HG02623 (cell line): Measurements from ENCODE around the gene NFKBIL1.
A peak's percentile ranks its signal among the peaks of the same experiment; 100 is the strongest.
"Not testable (repeated sequence)": the region's sequence is repeated elsewhere in the genome, so short reads cannot be mapped to it uniquely, and the experiment has no call there.

ENCODE experiments used
- ATAC-seq: cut with Tn5 transposase; IDR thresholded peaks from one replicate; pipeline ENCODE4 v1.9.1; 2021; ENCODE audit warnings: moderate library complexity; ENCODE audit not compliant: unreplicated experiment

The NFKBIL1 gene, protein sequence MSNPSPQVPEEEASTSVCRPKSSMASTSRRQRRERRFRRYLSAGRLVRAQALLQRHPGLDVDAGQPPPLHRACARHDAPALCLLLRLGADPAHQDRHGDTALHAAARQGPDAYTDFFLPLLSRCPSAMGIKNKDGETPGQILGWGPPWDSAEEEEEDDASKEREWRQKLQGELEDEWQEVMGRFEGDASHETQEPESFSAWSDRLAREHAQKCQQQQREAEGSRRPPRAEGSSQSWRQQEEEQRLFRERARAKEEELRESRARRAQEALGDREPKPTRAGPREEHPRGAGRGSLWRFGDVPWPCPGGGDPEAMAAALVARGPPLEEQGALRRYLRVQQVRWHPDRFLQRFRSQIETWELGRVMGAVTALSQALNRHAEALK

DNA sequence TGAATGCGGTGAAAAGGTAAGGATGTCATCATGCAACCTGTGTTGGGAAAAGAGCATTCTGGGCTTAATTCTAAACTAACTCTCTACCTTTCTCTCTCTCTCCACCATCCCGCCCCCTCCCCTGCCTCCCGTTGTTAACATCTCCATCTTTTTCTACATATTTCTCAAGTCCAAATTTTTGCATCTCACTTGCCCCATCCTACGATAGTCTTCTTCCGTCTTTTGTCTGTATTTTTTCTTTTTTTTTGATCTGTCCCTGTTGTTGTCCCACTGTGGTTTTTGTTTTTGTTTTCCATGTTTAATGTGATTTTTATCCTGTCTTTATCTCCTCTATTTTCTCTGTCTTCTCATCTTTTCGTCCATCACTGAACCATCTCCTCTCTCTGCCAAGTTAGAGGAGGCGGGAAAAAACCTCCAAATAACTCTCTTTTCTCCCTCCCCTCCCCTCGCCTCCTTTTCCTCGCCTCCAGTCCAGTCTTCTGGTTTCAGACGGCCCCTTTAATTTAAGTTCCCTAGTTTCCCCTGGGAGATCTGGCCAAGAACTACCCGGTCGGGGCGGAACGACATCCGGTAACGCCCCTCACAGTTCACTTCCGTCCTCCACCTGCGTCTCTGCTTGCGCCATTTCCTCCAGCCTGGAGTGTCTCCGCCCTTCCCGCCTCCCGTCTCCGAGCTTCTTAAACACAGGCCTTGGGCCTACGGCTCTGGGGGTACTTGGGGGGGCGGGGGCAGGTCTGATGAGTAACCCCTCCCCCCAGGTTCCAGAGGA is at the start of gene NFKBIL1:
Gene NFKBIL1 (plus strand): TSS at position 651 of the 769 bp plus-strand sequence. CDS start 87 bp downstream, at position 738.
- peak; percentile 69 for ATAC-seq

DNA sequence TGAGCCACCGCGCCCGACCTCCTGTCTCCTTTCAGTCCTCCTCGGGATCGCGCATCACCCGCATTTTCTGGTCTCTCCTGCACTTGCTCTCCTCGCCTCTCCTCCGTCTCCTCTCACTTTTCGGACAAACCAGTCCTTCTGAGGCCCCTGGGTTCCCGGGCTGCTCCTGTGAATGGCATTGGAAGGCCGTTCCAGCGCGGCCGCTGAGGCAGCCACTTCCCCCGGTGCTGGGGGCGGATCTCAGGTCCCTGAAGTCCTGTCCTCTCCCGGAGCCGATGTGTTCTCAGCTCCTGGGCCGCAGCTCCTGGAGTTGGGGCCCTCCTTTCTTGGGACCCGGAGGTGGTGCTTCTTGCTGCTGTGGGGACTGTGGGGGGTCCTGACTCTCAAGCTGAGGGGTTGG is 48.7 kb upstream of the NFKBIL1 start:
- ATAC-seq, result no peak

DNA sequence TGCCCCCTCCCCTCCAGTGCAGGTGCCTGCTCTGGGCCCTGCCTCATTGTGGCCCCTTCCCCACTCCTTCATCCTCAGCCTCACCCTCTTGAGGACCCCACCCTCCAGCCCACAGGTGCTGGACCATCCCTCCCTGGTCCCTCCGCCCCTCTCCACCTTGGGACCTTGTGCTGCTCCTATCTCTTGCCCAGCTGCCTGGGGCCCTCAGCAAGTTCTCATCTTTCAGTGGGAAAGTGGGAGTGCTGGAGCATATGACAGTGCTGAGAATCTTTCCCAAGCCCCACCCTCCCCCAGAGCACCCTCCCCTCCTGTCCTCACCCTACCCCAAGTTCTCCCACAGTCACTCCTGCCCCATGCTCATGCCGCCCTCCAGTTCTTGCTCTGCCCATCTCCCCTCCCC is 47.8 kb upstream of the NFKBIL1 start:
- ATAC-seq, result not testable (repeated sequence)

DNA sequence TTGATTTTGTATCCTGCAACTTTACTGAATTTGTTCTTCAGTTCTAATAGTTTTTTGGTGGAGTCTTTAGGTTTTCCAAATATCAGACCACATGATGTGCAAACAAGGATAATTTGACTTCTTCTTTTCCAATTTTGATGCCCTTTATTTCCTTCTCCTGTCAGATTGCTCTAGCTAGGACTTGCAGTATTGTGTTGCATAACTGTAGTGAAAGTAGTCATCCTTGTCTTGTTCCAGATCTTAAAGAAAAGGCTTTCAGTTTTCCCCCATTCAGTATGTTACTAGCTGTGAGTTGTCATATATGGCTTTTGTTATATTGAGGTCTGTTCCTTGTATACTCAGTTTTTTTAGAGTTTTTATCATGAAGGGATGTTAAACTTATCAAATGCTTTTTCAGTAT is 44.8 kb upstream of the NFKBIL1 start:
- no peak for ATAC-seq

DNA sequence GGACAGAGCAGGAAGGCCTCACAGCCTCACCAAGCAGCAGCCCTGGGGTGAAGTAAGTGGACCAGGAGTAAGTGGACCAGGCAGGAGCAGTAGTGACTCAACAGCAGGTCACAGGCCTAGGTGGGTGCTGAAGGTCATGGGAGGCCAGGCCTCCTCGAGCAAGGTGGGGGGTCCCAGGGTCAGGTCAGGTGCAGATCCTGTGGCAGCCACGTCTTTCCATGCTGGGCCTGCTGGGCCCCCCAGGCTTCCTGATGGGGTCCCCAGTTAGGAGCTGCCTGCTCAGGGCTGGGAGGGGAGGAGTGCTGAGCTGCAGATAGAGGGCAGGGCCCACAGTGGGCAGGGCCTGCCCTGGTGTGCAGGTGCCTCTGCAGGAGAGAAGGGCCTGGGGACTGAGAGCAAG is 38.4 kb upstream of the NFKBIL1 start:
- ATAC-seq, result not testable (repeated sequence)

DNA sequence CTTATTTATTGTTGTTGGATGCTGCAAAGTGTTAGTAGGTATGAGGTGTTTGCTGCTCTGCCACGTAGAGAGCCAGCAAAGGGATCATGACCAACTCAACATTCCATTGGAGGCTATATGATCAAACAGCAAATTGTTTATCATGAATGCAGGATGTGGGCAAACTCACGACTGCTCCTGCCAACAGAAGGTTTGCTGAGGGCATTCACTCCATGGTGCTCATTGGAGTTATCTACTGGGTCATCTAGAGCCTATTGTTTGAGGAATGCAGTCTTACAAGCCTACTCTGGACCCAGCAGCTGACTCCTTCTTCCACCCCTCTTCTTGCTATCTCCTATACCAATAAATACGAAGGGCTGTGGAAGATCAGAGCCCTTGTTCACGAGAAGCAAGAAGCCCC is 37.4 kb upstream of the NFKBIL1 start:
- no peak for ATAC-seq

DNA sequence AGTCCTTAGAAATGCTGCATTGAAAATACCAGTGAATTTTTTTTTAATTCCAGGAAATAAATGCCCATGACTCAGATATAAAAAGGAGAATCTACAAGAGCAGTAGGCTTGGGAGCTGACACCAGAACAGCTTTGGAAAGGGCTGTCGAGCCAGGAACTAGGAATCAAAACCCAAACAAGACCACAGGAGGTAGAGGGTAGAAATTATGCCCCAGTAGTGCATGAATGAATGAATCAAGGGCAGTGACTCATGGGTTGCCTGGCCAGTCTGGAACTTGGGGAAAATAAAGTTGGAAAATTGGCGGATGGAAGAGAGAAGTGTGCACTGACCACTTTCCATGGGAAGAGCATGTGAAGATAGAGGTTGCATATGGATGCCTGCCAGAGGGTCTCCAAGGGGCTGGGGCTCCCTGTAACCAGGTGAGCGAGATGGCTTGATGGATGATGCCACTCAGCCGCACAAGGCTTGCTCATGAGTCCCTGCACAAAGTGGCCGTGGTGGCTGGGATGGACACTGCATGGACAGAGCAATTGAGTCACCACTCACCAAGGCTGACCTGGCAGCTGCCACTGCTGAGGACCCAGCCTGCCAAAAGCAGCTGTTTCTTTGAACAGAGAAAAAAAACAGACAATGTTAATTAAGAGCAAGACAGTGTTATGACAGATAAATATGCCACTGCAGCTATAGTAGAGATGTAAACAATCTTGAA is 33.8 kb upstream of the NFKBIL1 start:
- no peak for ATAC-seq

DNA sequence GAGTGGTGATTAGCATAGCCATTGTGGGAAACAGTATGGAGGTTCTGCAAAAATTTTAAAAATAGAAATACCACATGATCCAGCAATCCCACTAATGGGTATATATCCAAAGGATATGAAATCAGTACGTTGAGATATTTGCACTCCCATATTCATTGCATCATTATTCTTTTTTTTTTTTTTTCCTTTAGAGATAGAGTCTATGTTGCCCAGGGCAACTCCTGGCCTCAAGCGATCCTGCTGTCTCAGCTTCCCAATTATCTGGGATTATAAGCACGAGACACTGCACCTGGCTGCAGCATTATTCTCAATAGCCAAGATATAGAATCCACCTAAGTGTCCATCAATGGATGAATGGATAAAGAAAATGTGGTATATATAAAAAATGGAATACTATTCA is 25.6 kb upstream of the NFKBIL1 start:
- no peak for ATAC-seq

DNA sequence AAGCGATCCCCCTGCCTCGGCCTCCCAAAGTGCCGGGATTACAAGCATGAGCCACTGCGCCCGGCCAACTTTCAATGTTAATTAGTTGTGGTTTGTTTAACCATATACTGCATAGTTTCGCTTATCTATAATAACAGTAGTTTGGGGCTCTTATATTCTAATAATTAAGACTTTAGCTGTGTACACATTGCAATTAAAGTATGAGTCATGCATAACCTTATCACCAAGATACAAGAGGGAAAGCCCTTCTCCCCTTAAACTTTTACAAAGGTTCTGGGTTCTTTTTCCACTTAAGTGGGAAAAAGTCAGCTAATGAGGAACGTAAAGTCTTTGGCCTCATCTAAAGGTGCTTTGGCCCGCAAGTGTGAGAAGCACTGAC is 21.9 kb upstream of the NFKBIL1 start:
- no peak for ATAC-seq

DNA sequence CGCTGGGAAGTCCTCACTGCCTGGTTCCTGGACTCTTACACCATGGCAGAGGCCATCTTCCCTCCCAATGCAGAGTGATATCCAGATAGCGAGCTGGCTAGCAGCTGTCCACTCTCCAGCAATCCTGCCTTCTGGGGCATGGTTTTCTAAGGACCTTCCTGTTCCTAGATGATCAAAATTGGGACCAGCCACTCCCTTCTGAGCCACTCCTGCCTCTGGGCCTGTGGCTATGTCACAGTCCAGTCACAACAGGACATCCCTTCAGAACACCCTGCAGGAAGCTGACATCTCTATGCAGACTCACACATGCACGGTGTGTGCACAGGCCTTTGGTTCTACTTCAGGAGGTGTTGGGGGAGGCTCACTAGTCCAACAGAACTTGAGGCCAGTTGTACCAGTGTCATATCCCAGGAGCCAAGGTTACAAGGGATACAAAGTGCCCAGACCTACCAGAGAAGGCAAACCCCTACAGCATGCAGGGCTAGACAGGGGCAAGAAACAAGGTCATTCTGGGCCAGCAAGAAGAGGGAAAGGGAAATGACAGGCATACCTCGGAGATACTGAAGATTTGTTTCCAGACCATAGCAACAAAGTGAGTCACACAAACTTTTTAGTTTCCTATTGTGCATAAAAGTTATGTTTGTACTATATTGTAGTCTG is 21.3 kb upstream of the NFKBIL1 start:
- ATAC-seq, result no peak

DNA sequence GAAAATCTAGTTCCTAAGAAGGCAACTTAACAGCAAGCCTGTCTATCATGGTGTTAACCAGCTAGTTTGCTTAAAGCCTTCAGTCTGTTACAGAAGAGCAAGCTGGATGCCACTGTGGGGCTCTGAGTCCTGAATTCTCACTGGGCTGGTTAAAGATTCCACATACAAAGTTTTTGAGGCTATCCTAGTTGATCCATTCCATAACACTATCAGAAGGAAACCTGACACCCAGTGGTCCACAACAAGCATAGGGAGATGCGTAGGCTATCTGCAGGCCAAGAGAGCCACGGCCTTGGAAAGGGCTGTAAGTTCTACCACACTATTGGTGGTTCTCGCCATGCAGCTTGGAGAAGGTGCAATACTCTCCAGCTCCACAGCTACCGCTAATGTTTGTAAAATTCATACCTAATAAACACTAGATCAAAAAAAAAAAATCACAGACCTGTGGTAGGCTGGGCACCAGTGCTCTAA is 19.1 kb upstream of the NFKBIL1 start:
- no peak for ATAC-seq

DNA sequence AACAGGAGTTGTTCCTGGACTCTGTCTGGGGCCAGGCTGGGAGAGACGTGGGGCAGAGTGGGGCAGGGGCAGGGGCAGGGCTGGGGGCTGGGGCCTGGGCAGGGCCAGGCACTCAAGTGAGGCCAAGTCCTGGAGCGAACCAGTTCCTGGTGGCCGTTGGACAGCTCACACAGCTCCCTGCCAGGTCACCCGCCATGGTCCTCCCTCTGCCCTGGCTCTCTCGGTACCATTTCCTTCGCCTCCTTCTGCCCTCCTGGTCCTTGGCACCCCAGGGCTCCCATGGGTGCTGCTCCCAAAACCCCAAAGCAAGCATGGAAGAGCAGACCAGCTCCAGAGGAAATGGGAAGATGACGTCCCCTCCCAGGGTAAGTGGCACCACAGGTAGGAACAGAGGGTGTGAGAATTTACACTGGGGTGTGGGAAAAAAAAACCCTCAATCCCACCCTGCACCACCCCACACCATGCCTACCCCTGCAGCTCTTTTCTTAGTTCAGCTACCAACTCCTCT is 18.5 kb upstream of the NFKBIL1 start, which contains the start of gene MCCD1:
Gene MCCD1 (plus strand): TSS at position 142 of the 508 bp plus-strand sequence. CDS start 53 bp downstream, at position 195.
- ATAC-seq, result no peak

DNA sequence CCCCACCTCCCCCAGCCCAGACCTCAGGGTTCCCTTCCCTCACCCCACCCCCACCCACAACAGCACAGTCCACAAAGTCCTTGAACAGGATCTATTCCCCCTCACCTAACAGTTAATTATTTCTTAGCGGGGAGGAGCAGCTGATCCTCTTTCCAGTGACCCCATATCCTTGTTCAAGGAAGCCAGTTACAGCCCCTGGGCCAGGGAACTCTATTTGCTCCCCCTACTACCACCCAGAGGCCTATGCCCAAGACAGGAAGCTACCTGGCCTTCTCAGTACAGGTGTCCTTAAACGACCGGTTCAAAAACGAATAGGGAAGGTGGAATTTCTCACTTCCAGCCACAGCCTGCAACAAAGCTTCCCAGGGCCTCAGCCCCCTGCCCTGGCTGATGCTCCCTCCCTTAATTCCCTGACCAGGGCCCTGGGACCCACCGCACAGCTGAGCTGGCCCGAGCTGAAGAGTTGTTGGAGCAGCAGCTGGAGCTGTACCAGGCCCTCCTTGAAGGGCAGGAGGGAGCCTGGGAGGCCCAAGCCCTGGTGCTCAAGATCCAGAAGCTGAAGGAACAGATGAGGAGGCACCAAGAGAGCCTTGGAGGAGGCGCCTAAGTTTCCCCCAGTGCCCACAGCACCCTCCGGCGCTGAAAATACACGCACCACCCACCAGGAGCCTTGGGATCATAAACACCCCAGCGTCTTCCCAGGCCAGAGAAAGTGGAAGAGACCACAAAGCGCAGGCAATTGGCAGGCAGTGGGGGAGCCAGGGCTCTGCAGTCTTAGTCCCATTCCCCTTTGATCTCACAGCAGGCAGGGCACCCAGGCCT is 17.9 kb upstream of the NFKBIL1 start:
- no peak for ATAC-seq

DNA sequence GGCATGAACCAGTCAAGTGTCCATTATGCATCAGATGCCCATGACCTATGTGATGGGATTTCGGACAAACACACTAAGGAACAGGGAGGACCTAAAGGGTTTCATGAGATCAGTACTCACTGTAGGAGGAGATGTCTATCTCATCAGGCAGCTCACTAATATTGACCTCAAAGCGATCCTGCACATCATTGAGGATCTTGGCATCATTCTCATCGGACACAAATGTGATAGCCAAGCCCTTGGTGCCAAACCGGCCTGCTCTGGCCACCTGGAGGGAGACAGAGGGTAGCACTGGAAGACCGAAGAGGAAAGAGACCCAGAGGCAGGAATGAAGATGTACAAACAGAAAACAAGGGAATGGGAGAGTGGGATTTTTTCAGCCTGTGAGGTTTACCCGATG is 16.7 kb upstream of the NFKBIL1 start:
- no peak for ATAC-seq

DNA sequence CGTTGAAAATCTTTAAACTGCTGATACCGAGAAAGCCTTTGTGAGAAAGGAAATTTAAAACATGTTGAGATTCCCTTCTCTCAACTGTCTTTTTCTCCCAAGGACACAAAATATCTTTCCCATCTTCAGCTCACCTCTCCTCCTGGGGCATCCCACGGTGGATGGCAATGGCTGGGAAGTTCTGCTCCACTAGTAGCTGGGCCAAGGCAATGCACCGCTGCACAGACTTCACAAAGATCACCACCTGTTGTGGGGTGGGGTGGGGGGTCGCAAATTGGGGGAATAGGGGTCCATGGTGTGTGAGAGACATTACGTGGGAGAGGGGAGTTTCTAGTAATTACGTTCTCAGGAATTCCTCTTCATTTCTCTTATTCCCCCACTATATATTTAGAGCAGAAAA is 16.2 kb upstream of the NFKBIL1 start:
- no peak for ATAC-seq

DNA sequence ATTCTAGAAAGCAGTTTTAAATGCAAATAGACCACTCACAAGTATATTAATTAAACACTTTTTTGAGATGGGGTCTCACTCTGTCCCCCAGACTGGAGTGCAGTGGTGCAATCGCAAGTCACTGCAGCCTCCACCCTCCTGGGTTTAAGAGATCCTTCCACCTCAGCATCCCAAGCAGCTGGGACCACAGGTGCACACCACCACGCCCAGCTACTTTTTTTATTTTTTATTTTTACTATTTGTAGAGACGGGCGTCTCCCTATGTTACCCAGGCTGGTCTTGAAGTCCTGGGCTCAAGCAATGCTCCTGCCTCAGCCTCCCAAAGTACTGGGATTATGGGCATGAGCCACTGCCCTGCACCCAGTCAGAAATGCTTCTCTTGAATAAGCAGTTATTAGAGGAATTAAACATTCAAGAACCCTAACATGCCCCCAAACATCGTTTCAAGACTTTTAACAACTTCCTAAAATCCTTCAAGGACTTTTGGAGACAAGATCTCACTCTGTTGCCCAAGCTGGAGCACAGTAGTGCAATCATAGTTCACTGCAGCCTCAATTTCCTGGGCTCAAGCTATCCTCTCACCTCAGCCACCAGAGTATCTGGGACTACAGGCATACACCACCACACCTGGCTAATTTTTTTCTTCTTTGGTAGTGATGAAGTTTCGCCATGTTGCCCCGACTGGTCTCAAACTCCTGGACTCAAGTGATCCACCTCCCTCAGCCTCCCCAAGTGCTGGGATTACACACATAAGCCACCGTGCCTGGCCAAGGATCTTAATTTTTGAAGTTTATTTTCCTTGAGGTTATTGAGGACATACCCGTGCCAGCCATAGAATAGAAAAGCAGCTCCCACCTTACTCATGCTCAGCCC is 15.4 kb upstream of the NFKBIL1 start:
- no peak for ATAC-seq

DNA sequence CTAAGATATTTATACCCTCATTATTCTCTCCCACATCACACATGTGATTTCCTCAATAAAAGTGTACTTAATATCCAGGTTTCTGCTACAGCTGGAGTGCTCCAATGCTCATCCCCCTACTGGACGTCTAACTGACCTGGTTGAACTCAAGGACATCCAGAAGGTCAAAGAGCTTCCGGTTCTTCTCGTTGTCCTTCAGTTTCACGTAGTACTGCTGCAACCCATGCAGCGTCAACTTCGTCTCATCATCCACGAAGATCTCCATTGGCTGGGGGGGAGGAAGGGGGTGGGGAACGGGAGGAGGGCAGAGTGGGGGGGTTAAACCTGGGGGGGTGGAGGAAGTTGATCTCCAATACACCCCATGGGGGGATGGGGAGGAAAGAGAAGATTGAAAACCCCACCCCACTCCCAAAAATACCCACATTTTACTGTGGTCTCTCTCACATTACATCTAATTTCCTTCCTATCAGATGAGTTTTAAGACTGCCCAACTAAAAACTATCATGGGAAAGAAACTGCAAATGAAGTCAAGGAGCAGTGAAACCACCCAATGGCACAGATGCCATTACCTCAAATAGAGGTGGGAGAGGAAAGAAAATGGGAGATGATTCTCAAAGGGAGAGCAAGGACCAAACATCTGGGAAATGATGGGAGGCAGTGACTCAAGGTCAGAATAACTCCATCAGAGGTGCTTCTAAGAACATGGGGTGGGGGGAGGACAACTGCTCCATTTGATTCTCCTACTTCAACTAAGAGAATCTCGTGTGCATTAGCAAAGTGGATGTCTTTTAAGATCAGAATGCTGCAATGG is 14.6 kb upstream of the NFKBIL1 start:
- ATAC-seq, result no peak

DNA sequence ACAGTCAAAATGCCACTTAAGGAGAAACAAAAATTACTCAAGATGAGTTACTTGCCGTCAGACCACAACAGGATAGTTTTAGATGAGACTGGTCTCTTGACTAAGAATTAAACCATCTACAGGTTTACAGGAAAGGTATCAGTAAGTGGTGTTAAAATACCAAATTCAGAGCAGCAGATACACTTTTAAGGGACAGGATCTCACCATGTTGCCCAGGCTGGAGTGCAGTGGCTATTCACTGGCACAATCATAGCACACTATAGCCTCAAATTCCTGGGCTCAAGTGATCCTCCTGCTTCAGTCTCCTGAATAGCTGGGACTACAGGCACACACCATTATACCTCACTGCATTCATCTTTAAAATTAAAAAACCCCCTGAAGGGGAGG is 14.0 kb upstream of the NFKBIL1 start:
- ATAC-seq, result no peak
